ENCODE data around the gene MICALL2. TPM values are rescaled to one million over a fixed set of nuclear protein-coding genes. Genes with fewer than 3 reads are reported as not detected.

The MICALL2 gene
- total RNA-seq, 4 donors from 2014 or later = 10.0 to 16.6 (median 14.3) TPM

DNA sequence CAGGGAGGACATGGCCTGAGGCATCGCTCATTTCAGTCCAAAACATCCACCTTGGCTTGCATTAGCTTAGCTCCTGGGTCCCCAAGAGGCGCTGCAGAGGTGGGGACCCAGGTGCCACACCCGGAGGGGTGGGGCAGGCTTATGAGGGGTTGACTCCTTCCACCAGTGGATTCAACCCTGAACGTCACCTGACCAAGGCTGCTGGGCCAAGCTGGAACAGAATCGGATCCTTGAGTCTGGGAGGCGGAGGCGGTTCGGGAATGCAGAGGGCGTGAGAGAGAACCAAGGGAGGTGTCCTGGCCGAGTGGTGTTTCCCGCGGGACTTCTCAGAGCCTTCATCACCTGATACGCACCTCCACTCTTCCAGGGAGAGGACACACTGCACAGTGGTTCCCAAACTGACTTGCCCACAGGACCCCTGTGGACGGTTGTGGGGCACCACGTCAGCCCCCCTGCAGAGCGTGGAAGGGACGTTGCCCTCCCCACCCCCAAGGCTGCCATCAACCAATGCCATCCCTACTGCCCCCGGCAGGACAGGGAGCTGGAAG is 4.5 kb upstream of the MICALL2 start:
- intact Hi-C loops (cut with DNase I) = no loop called here

GRCh38 chr7:1461646-1462375 is 2.5 kb upstream of the MICALL2 start:
- DNase-seq = no peak
- Histone ChIP-seq H3K27me3 (no peaks in the 10 kb centered on the region), H3K4me1 (peaks cover 19 to 45% of the 10 kb centered on the region in 2 donors), H3K4me3 (replicated peaks in 1 of 3) (no peak overlapping the region), H3K27ac (peak overlapping the region in 2 of 3 donors; percentile 64 to 66), H3K36me3 (no peaks in the 10 kb centered on the region), H3K9me3 (no peaks in the 10 kb centered on the region)
- WGBS, 2 donors = 77% methylated on average over 14 to 18 of the region's 18 CpGs
- intact Hi-C loops (cut with DNase I) = no loop called here
- no peak for TF ChIP-seq POLR2A (IDR thresholded peaks at IDR 0.05)
- no peak for TF ChIP-seq CTCF (IDR thresholded peaks at IDR 0.05)

More for the DNA sequence above, 4.5 kb upstream of the MICALL2 start:
- Histone ChIP-seq H3K9me3 (no peaks in the 10 kb centered on the region), H3K4me3 (replicated peaks in 1 of 3) (no peak overlapping the region), H3K27ac (no peak overlapping the region), H3K36me3 (no peaks in the 10 kb centered on the region), H3K4me1 (peaks cover 9 to 31% of the 10 kb centered on the region in 2 donors), H3K27me3 (no peaks in the 10 kb centered on the region)
- 60 to 69% methylated on average over 18 of the region's 18 CpGs for WGBS, 2 donors
- TF ChIP-seq POLR2A (IDR thresholded peaks at IDR 0.05) (no peak), CTCF (IDR thresholded peaks at IDR 0.05) (no peak)
- no peak for DNase-seq

- peak; percentile 61 to 66 for DNase-seq
- H3K4me1 ChIP-seq = peaks cover 15 to 46% of the 10 kb centered on the region in 2 donors
- intact Hi-C loops (cut with DNase I) = no loop called here
Observed at GRCh38 chr7:1460821-1461645, 1.8 kb upstream of the MICALL2 start.

GRCh38 chr7:1459920-1460820 is 900 bp upstream of the MICALL2 start:
- H3K9me3 ChIP-seq = no peaks in the 10 kb centered on the region
- peaks cover 20 to 55% of the 10 kb centered on the region in 2 donors for H3K4me1 ChIP-seq
- intact Hi-C loops (cut with DNase I) = no loop called here
- H3K4me3 ChIP-seq (replicated peaks in 1 of 3) = peak overlapping the region in 2 of 3 donors; percentile 29 to 34
- peak overlapping the region; percentile 64 to 80 (median 66) for H3K27ac ChIP-seq
- no peaks in the 10 kb centered on the region for H3K36me3 ChIP-seq
- 22 to 25% methylated on average over 18 to 20 of the region's 30 CpGs for WGBS, 2 donors
- H3K27me3 ChIP-seq = no peaks in the 10 kb centered on the region
- TF ChIP-seq POLR2A (IDR thresholded peaks at IDR 0.05) = no peak
- DNase-seq = peak; percentile 48 to 50

More at GRCh38 chr7:1460821-1461645, 1.8 kb upstream of the MICALL2 start:
- TF ChIP-seq POLR2A (IDR thresholded peaks at IDR 0.05) (no peak), CTCF (IDR thresholded peaks at IDR 0.05) (no peak)
- Histone ChIP-seq H3K36me3 (no peaks in the 10 kb centered on the region), H3K27me3 (no peaks in the 10 kb centered on the region), H3K4me3 (replicated peaks in 1 of 3) (peak overlapping the region in 1 of 3 donors; percentile 3), H3K9me3 (no peaks in the 10 kb centered on the region), H3K27ac (peak overlapping the region; percentile 26 to 66 (median 64))
- 36 to 43% methylated on average over 25 to 30 of the region's 30 CpGs for WGBS, 2 donors

- peak overlapping the region in 1 of 3 donors; percentile 91 for H3K4me3 ChIP-seq (replicated peaks in 1 of 3)
- H3K4me1 ChIP-seq = peaks cover 24 to 62% of the 10 kb centered on the region in 2 donors
- no peaks in the 10 kb centered on the region for H3K9me3 ChIP-seq
- intact Hi-C loops (cut with DNase I) = no loop called here
- H3K36me3 ChIP-seq = no peaks in the 10 kb centered on the region
- TF ChIP-seq POLR2A (IDR thresholded peaks at IDR 0.05) = no peak
- TF ChIP-seq CTCF (IDR thresholded peaks at IDR 0.05) = no peak
- no peaks in the 10 kb centered on the region for H3K27me3 ChIP-seq
- peak; percentile 100 for DNase-seq
- 0% methylated on average over 4 of the region's 35 CpGs; no CpG with 5 or more reads in 1 of the 2 donors for WGBS, 2 donors
- H3K27ac ChIP-seq = peak overlapping the region in 2 of 3 donors; percentile 66 to 80
Observed at GRCh38 chr7:1459512-1459892, 232 bp upstream of the MICALL2 start.
